Measurements from ENCODE around the gene MBD4.

DNA sequence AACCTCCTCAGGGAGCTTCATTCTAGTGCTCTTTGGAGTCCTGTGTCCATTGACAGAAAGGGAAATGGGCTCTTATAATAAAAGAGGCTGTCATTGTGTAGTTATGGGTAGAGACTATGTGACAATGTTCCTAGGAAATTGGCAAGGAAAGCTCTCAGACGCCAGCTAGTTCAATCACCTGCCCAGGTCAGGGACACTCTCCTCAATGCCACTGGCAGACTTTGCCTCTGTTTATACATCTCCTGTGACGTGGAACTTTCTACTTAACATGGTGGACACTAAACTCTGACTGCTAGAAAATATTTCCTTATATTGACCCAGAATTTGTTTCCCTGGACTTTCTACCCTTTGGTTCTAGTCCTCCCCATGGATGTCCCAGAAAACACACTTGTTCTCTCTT is 14.1 kb downstream of the MBD4 start:
- TF ChIP-seq ZSCAN29 (IDR thresholded peaks at IDR 0.05) (no peak), EZH2 (IDR thresholded peaks at IDR 0.05; ENCODE audit: borderline replicate concordance, control insufficient read depth, low read depth, low read length) (no peak), BCL11A (IDR thresholded peaks at IDR 0.05; ENCODE audit: low read depth, low read length) (no peak), SIN3A (IDR thresholded peaks at IDR 0.05; ENCODE audit: low read depth, low read length) (no peak), CTCF (IDR thresholded peaks at IDR 0.05 in 2 of 3, conservative IDR thresholded peaks at IDR 0.05 in 1 of 3; ENCODE audit: control insufficient read depth in 2 of 3, extremely low read depth in 1 of 3, insufficient read depth in 1 of 3, low read depth in 3 of 3, low read length in 3 of 3) (no peak), SMC3 (IDR thresholded peaks at IDR 0.05; ENCODE audit: borderline replicate concordance, low read length) (no peak), MXI1 (IDR thresholded peaks at IDR 0.05; ENCODE audit: low read depth, low read length) (no peak), MTA3 (IDR thresholded peaks at IDR 0.05; ENCODE audit: borderline replicate concordance, low read length) (no peak), TAF1 (IDR thresholded peaks at IDR 0.05; ENCODE audit: borderline replicate concordance, low read depth, low read length) (no peak), EP300 (IDR thresholded peaks at IDR 0.05; ENCODE audit: borderline replicate concordance in 1 of 2, control insufficient read depth in 1 of 2, low read depth in 2 of 2, low read length in 2 of 2) (no peak), TCF3 (IDR thresholded peaks at IDR 0.05; ENCODE audit: borderline replicate concordance, insufficient read depth, low read depth, low read length) (no peak), SPI1 (IDR thresholded peaks at IDR 0.05; ENCODE audit: borderline replicate concordance, insufficient read depth, low read depth, low read length) (no peak), LARP7 (IDR thresholded peaks at IDR 0.05) (no peak)

All from GM12878 (cell line).